HepG2 (cell line): Measurements from ENCODE around the gene GNA14. TPM values are rescaled to one million over a fixed set of nuclear protein-coding genes. Genes with fewer than 3 reads are reported as not detected.

Source experiments
- ATAC-seq: fragments of 200-7000 bp; cut with Tn5 transposase; 3 replicates; pipeline ENCODE4 v1.9.1; 2020; ENCODE audit warnings: mild to moderate bottlenecking, moderate library complexity
- BruUV-seq: library from RNA; stranded (reverse); fragments of 400-500 nt; replicated peaks from 2 replicates; lab custom pipeline; 2021; lab: Mats Ljungman, UMichigan
- CTCF ChIA-PET: fragments of 300-600 bp; formaldehyde crosslinking; extraction: SDS; loops from one replicate; lab custom pipeline; 2021; ENCODE audit warnings: low total read pairs, inconsistent platforms, low intra/inter-chr PET ratio; lab: Yijun Ruan, JAX
- POLR2A ChIA-PET: fragments of 350-600 bp; sonication (Branson Sonifier 250); formaldehyde crosslinking; loops from one replicate; lab custom pipeline; 2020; ENCODE audit warnings: antibody characterized with exemption, inconsistent platforms; lab: Yijun Ruan, JAX
- DNase-seq: peaks from one replicate; pipeline ENCODE4 v3.0.0-alpha.2; 2015; ENCODE audit warnings: low spot score
- FAIRE-seq: peaks from 3 replicates; lab custom pipeline; 2011; peaks lifted over from hg19 to GRCh38; lab: Jason Lieb, UNC
- H2AFZ ChIP-seq: one replicate; pipeline ENCODE4 v1.6.1; 2011; ENCODE audit warnings: low read length, inconsistent platforms
- H3K27ac ChIP-seq: fragments of 300-600 bp; 3 replicates; pipeline ENCODE4 v1.8.0; 2011; ENCODE audit warnings: mixed run types, mild to moderate bottlenecking, mixed read lengths, low read length, inconsistent platforms; ENCODE audit not compliant: insufficient read depth; ENCODE audit errors: extremely low read length
- H3K27me3 ChIP-seq, 2 experiments: fragments of 200-600 bp in 1 of 2; 2 replicates in 1 of 2; 3 replicates in 1 of 2; pipeline versions ENCODE4 v1.6.0 to v1.8.0; 2011; ENCODE audit warnings: low read length in 2 of 2, mild to moderate bottlenecking in 2 of 2, moderate library complexity in 2 of 2, inconsistent platforms in 1 of 2; ENCODE audit not compliant: insufficient read depth in 2 of 2, control insufficient read depth in 1 of 2
- H3K36me3 ChIP-seq, 2 experiments: fragments of 200-600 bp in 1 of 2; replicated peaks in 1 of 2; 2 replicates in 1 of 2; 3 replicates in 1 of 2; pipeline versions ENCODE4 v1.5.1 to v1.8.0; 2011; ENCODE audit warnings: low read length in 2 of 2, inconsistent platforms in 1 of 2; ENCODE audit not compliant: insufficient read depth in 2 of 2, control insufficient read depth in 1 of 2
- H3K4me1 ChIP-seq: 2 replicates; pipeline ENCODE4 v1.5.1; 2012; ENCODE audit warnings: low read length, inconsistent platforms; ENCODE audit not compliant: insufficient read depth
- H3K4me2 ChIP-seq: 2 replicates; pipeline ENCODE4 v1.6.0; 2011; ENCODE audit warnings: low read depth, low read length, inconsistent platforms
- H3K4me3 ChIP-seq, 3 experiments: fragments of 200-600 bp in 1 of 3; sonication (generic), shearing (Covaris generic) in 1 of 3; replicated peaks in 1 of 3; 2 replicates each; pipeline ENCODE4 v1.5.1; 2011 to 2016; ENCODE audit warnings: low read length in 3 of 3, inconsistent platforms in 2 of 3, low read depth in 2 of 3, mild to moderate bottlenecking in 2 of 3, control low read depth in 1 of 3, mixed read lengths in 1 of 3; ENCODE audit not compliant: insufficient read depth in 1 of 3
- H3K79me2 ChIP-seq: one replicate; pipeline ENCODE4 v1.6.1; 2011; ENCODE audit warnings: low read length, inconsistent platforms; ENCODE audit not compliant: insufficient read depth
- H3K9ac ChIP-seq: 2 replicates; pipeline ENCODE4 v1.6.0; 2011; ENCODE audit warnings: mild to moderate bottlenecking, low read depth, low read length, inconsistent platforms; ENCODE audit not compliant: insufficient read depth
- H3K9me3 ChIP-seq: 2 replicates; pipeline ENCODE4 v1.5.1; 2012; ENCODE audit warnings: mild to moderate bottlenecking, low read length
- H4K20me1 ChIP-seq: 2 replicates; pipeline ENCODE4 v1.6.0; 2011; ENCODE audit warnings: inconsistent platforms, mild to moderate bottlenecking, low read length, moderate library complexity; ENCODE audit not compliant: insufficient read depth
- CBFB ChIP-seq: sonication (generic); formaldehyde crosslinking; IDR thresholded peaks from 2 replicates; pipeline ENCODE4 v1.4.0; 2020; ENCODE audit warnings: missing genetic modification reagents
- CEBPB ChIP-seq: IDR thresholded peaks from 2 replicates; pipeline ENCODE4 v1.6.1; 2011; ENCODE audit warnings: low read depth, low read length, improper control_type of control experiment, borderline replicate concordance
- KDM5A ChIP-seq: fragments of 200-600 bp; sonication (generic); IDR thresholded peaks from 2 replicates; pipeline ENCODE4 v1.7.0; 2018; ENCODE audit warnings: antibody characterized with exemption, mild to moderate bottlenecking, low read length, borderline replicate concordance
- PITX1 ChIP-seq: sonication (generic); formaldehyde crosslinking; IDR thresholded peaks from 2 replicates; pipeline ENCODE4 v1.5.1; 2020; ENCODE audit warnings: mild to moderate bottlenecking, missing genetic modification reagents
- POLR2A ChIP-seq, 2 experiments: IDR thresholded peaks; 2 replicates each; pipeline ENCODE4 v1.6.1; 2011; ENCODE audit warnings: low read depth in 2 of 2, low read length in 2 of 2, mild to moderate bottlenecking in 1 of 2, moderate library complexity in 1 of 2; ENCODE audit not compliant: insufficient read depth in 1 of 2
- RFXAP ChIP-seq: sonication (generic); formaldehyde crosslinking; IDR thresholded peaks from 2 replicates; pipeline ENCODE4 v1.4.0; 2020; ENCODE audit warnings: missing genetic modification reagents, borderline replicate concordance
- SMARCE1 ChIP-seq: fragments of 450-650 bp; IDR thresholded peaks from 2 replicates; pipeline ENCODE4 v1.6.1; 2017; ENCODE audit warnings: borderline replicate concordance
- ZKSCAN5 ChIP-seq: sonication (generic); formaldehyde crosslinking; IDR thresholded peaks from 2 replicates; pipeline ENCODE4 v1.5.1; 2020; ENCODE audit warnings: mild to moderate bottlenecking, missing genetic modification reagents
- ZMYM2 ChIP-seq: sonication (generic); formaldehyde crosslinking; IDR thresholded peaks from 2 replicates; pipeline ENCODE4 v1.8.0; 2022; ENCODE audit warnings: mild to moderate bottlenecking, missing genetic modification reagents
- ZNF619 ChIP-seq: sonication (generic); formaldehyde crosslinking; IDR thresholded peaks from 2 replicates; pipeline ENCODE4 v1.4.0; 2020; ENCODE audit warnings: mild to moderate bottlenecking, missing genetic modification reagents
- WGBS: methylation state at CpG from one replicate; pipeline ENCODE4 v1.1.6; 2017; ENCODE audit warnings: low lambda C conversion rate; 5-methylcytosine and 5-hydroxymethylcytosine counted together
- in situ Hi-C: cut with HindIII; loops from 2 replicates; pipeline ENCODE4 v1.10.0; 2017; ENCODE audit warnings: low pct_unique_long_range_greater_than_20kb; ENCODE audit not compliant: extremely low pct_ligation_motif_present
- intact Hi-C: fragments of 100-400 bp; cut with micrococcal nuclease; formaldehyde crosslinking; loops from one replicate; pipeline ENCODE4 v1.10.0; 2022; ENCODE audit not compliant: unreplicated experiment
- polyA plus RNA-seq, 8 experiments: library from polyadenylated mRNA; depleted of rRNA in 3 of 8; stranded (reverse) in 7 of 8; unstranded in 1 of 8; fragments of >200 nt; fragmentation: Illumina TruSeq in 4 of 8; extraction: Trizol in 4 of 8; gene quantifications; 2 replicates each; pipeline versions ENCODE4 v1.2.1 to v1.2.3, GENCODE V29; 2011 to 2016; ENCODE audit warnings: low read depth in 4 of 8, missing spikeins in 1 of 8, mixed read lengths in 1 of 8; ENCODE audit not compliant: insufficient read depth in 1 of 8
- total RNA-seq, 5 experiments: library from RNA; depleted of rRNA; stranded (reverse); fragments of >200 nt; fragmentation: Illumina TruSeq; extraction: Trizol; gene quantifications; 2 replicates each; pipeline ENCODE4 v1.2.3, GENCODE V29; 2016; ENCODE audit warnings: low read depth in 1 of 5
- TF ChIP-seq, protein P1 (sequence below): sonication (generic); formaldehyde crosslinking; IDR thresholded peaks from 2 replicates; pipeline ENCODE4 v1.4.0; 2020; ENCODE audit warnings: mild to moderate bottlenecking, missing genetic modification reagents

Gene GNA14
- total and polyA plus RNA-seq, 2 of the 13 experiments (the other 11 are each of a cell fraction or from before 2014, with no cell fraction given) = not detected

DNA sequence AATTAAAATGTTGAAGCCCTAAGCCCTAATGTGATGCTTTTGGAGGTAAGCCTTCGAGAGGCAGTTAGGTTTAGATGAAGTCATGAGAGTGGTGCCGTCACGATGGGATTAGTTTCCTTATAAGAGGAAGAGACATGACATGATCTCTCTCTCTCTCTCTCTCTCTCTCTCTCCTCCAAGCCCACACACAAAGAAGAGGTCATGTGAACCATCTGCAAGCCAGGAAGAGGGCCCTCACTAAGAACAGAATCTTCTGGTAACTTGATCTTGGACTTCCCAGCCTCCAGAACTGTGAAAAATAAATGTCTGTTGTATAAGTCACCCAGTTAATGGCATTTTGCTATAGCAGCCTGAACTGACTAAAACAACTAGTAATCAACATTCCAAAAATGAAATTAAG lies 175.5 kb downstream of the GNA14 start:
- Histone ChIP-seq H3K4me2 (no peak overlapping the region), H3K36me3 (no peaks in the 10 kb centered on the region), H4K20me1 (no peaks in the 10 kb centered on the region), H3K79me2 (no peaks in the 10 kb centered on the region), H2AFZ (no peak overlapping the region), H3K4me3 (no peak overlapping the region), H3K27ac (no peak overlapping the region), H3K27me3 (no peaks in the 10 kb centered on the region), H3K9ac (no peak overlapping the region), H3K4me1 (no peaks in the 10 kb centered on the region), H3K9me3 (no peaks in the 10 kb centered on the region)
- no peak for DNase-seq
- ChIA-PET CTCF (no interaction called here), POLR2A (no interaction called here)
- FAIRE-seq = no peak
- TF ChIP-seq ZNF619 (CRISPR knock-in tag) = no peak
- no peak for TF ChIP-seq PITX1
- TF ChIP-seq ZKSCAN5 (CRISPR knock-in tag) = no peak
- no peak for TF ChIP-seq CBFB (CRISPR knock-in tag)
- no peak for TF ChIP-seq ZMYM2 (CRISPR knock-in tag)
- TF ChIP-seq SMARCE1 = no peak
- TF ChIP-seq KDM5A = no peak
- TF ChIP-seq CEBPB = no peak
- TF ChIP-seq RFXAP (CRISPR knock-in tag) = no peak
- TF ChIP-seq, protein P1, sequence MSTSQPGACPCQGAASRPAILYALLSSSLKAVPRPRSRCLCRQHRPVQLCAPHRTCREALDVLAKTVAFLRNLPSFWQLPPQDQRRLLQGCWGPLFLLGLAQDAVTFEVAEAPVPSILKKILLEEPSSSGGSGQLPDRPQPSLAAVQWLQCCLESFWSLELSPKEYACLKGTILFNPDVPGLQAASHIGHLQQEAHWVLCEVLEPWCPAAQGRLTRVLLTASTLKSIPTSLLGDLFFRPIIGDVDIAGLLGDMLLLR (CRISPR knock-in tag) = no peak
- no peak for TF ChIP-seq POLR2A (IDR thresholded peaks at IDR 0.05; ENCODE audit: insufficient read depth in 1 of 2, low read depth in 2 of 2, low read length in 2 of 2)
- BruUV-seq = no TSS peak
- in situ Hi-C loops (loop anchor here (25.0 kb wide), 1 partner anchor 640 kb away; no protein-coding TSS in a partner anchor), intact Hi-C loops (no loop called here)
- no peak for ATAC-seq
- 31% methylated on average over 3 of the region's 3 CpGs for WGBS
